Caco-2 (cell line): ENCODE data around the gene SEC14L5. TPM values are rescaled to one million over a fixed set of nuclear protein-coding genes. Genes with fewer than 3 reads are reported as not detected.

Source experiments
- BruUV-seq: library from RNA; stranded (reverse); fragments of 400-500 nt; replicated peaks from 2 replicates; lab custom pipeline; 2021; lab: Mats Ljungman, UMichigan
- CTCF ChIA-PET: fragments of 300-600 bp; sonication (Branson Sonifier 250); formaldehyde crosslinking; loops from one replicate; lab custom pipeline; 2022; ENCODE audit warnings: antibody characterized with exemption; lab: Charles Lee
- POLR2A ChIA-PET: fragments of 300-600 bp; sonication (Branson Sonifier 250); formaldehyde crosslinking; loops from one replicate; lab custom pipeline; 2022; ENCODE audit warnings: antibody characterized with exemption; lab: Charles Lee
- DNase-seq, 2 experiments: peaks; one replicate each; pipeline versions ENCODE4 v3.0.0 to v3.0.0-alpha.2; 2020 to 2022
- H3K27me3 ChIP-seq: replicated peaks from 2 replicates; pipeline ENCODE4 v1.6.0; 2011; ENCODE audit warnings: low read length; ENCODE audit not compliant: control insufficient read depth, insufficient read depth
- H3K36me3 ChIP-seq: 2 replicates; pipeline ENCODE4 v1.5.1; 2011; ENCODE audit warnings: low read length; ENCODE audit not compliant: control insufficient read depth, insufficient read depth
- H3K4me1 ChIP-seq: fragments of 250-450 bp; sonication (Bioruptor Pico); 2 replicates; pipeline ENCODE4 v1.5.1; 2020; ENCODE audit warnings: mild to moderate bottlenecking
- H3K4me3 ChIP-seq: 2 replicates; pipeline ENCODE4 v1.5.1; 2011; ENCODE audit warnings: low read depth, mild to moderate bottlenecking, control low read depth, low read length
- H3K9me3 ChIP-seq: fragments of 250-450 bp; sonication (Bioruptor Pico); 2 replicates; pipeline ENCODE4 v1.5.1; 2020; ENCODE audit warnings: mild to moderate bottlenecking, moderate library complexity
- H3K27ac Mint-ChIP-seq: one replicate; pipeline ENCODE4 v1.8.0; 2022; ENCODE audit warnings: mixed read lengths; ENCODE audit not compliant: unreplicated experiment
- H3K27me3 Mint-ChIP-seq: one replicate; pipeline ENCODE4 v1.8.0; 2022; ENCODE audit warnings: mixed read lengths; ENCODE audit not compliant: insufficient read depth, unreplicated experiment
- H3K36me3 Mint-ChIP-seq: one replicate; pipeline ENCODE4 v1.8.0; 2022; ENCODE audit warnings: mild to moderate bottlenecking, mixed read lengths; ENCODE audit not compliant: insufficient read depth, unreplicated experiment
- H3K4me1 Mint-ChIP-seq: one replicate; pipeline ENCODE4 v1.8.0; 2022; ENCODE audit warnings: low read depth, mixed read lengths; ENCODE audit not compliant: unreplicated experiment
- H3K4me3 Mint-ChIP-seq: one replicate; pipeline ENCODE4 v1.8.0; 2022; ENCODE audit warnings: mild to moderate bottlenecking, moderate library complexity, mixed read lengths; ENCODE audit not compliant: unreplicated experiment
- H3K9me3 Mint-ChIP-seq: one replicate; pipeline ENCODE4 v1.8.0; 2022; ENCODE audit warnings: mixed read lengths; ENCODE audit not compliant: unreplicated experiment
- intact Hi-C: fragments of 100-400 bp; cut with micrococcal nuclease; formaldehyde crosslinking; loops from one replicate; pipeline ENCODE4 v1.10.0; 2022; ENCODE audit not compliant: unreplicated experiment
- total RNA-seq: library from RNA; stranded (reverse); gene quantifications from 2 replicates; pipeline ENCODE4 v1.2.3, GENCODE V29; 2022
- TF ChIP-seq, protein P1 (sequence below), 2 experiments: fragments of 200-600 bp in 1 of 2; IDR thresholded peaks; 1 replicate in 1 of 2; 2 replicates in 1 of 2; pipeline versions ENCODE4 v1.5.1 to v1.8.0; 2011 to 2022; ENCODE audit warnings: antibody characterized with exemption in 1 of 2, control low read depth in 1 of 2, inconsistent platforms in 1 of 2, low read depth in 1 of 2, low read length in 1 of 2, mild to moderate bottlenecking in 1 of 2, moderate library complexity in 1 of 2; ENCODE audit not compliant: insufficient read depth in 1 of 2, severe bottlenecking in 1 of 2, unreplicated experiment in 1 of 2

SEC14L5 gene
- total RNA-seq, 1 experiment from 2014 or later: 0.14 TPM

DNA sequence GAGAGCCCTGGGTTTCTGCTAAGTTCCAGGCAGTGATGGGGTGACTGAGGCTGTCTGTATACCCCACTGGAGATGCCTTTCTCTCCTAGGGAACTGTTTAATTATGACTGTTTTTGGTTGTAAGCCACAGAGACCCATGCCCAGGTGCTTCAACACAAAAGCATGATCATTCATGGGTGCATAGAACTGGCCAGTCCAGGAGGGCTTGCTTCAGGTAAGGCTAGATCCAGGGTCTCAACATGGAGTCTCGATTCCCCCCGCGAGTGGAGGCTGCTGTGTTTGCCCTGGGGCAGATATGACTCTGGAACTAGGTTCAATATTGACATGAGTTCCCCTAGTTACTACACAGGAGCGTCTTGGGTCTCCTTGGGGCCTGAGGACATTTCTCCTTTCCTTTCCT is 57.8 kb downstream of the SEC14L5 start:
- intact Hi-C loops: no loop called here

GRCh38 chr16:5016967-5017677 is 59.0 kb downstream of the SEC14L5 start:
- DNase-seq: no peak
- H3K9me3 ChIP-seq: no peaks in the 10 kb centered on the region; the same call in 1 of the 2 replicates
- no peak overlapping the region for H3K4me3 ChIP-seq
- no TSS peak for BruUV-seq
- no peaks in the 10 kb centered on the region for H3K4me1 ChIP-seq
- POLR2A ChIA-PET: interaction anchor here (0.7 kb wide), 1 partner anchor 24 kb away, joined by 3 read pairs; no protein-coding TSS in a partner anchor
- no peaks in the 10 kb centered on the region for H3K4me1 Mint-ChIP-seq
- TF ChIP-seq, protein P1, sequence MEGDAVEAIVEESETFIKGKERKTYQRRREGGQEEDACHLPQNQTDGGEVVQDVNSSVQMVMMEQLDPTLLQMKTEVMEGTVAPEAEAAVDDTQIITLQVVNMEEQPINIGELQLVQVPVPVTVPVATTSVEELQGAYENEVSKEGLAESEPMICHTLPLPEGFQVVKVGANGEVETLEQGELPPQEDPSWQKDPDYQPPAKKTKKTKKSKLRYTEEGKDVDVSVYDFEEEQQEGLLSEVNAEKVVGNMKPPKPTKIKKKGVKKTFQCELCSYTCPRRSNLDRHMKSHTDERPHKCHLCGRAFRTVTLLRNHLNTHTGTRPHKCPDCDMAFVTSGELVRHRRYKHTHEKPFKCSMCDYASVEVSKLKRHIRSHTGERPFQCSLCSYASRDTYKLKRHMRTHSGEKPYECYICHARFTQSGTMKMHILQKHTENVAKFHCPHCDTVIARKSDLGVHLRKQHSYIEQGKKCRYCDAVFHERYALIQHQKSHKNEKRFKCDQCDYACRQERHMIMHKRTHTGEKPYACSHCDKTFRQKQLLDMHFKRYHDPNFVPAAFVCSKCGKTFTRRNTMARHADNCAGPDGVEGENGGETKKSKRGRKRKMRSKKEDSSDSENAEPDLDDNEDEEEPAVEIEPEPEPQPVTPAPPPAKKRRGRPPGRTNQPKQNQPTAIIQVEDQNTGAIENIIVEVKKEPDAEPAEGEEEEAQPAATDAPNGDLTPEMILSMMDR (IDR thresholded peaks at IDR 0.05; ENCODE audit: insufficient read depth in 1 of 2, low read depth in 1 of 2, low read length in 1 of 2, severe bottlenecking in 1 of 2, unreplicated experiment in 1 of 2): no peak
- intact Hi-C loops: no loop called here
- H3K27me3 ChIP-seq: no peaks in the 10 kb centered on the region
- no peaks in the 10 kb centered on the region for H3K36me3 Mint-ChIP-seq
- no peak overlapping the region for H3K4me3 Mint-ChIP-seq
- H3K27ac Mint-ChIP-seq: no peak overlapping the region
- CTCF ChIA-PET: interaction anchor here (0.7 kb wide), 1 partner anchor 231 kb away, joined by 3 read pairs; no protein-coding TSS in a partner anchor
- H3K9me3 Mint-ChIP-seq: no peaks in the 10 kb centered on the region
- no peaks in the 10 kb centered on the region for H3K27me3 Mint-ChIP-seq
- H3K36me3 ChIP-seq: no peaks in the 10 kb centered on the region

More for the DNA sequence above, 57.8 kb downstream of the SEC14L5 start:
- Histone ChIP-seq H3K27me3 (no peaks in the 10 kb centered on the region), H3K4me3 (no peak overlapping the region), H3K9me3 (no peaks in the 10 kb centered on the region; the same call in 1 of the 2 replicates), H3K4me1 (no peaks in the 10 kb centered on the region), H3K36me3 (no peaks in the 10 kb centered on the region)
- no peaks in the 10 kb centered on the region for H3K9me3 Mint-ChIP-seq
- ChIA-PET CTCF (no interaction called here), POLR2A (no interaction called here)
- no peak overlapping the region for H3K27ac Mint-ChIP-seq
- no peak overlapping the region for H3K4me3 Mint-ChIP-seq
- H3K36me3 Mint-ChIP-seq: no peaks in the 10 kb centered on the region
- H3K27me3 Mint-ChIP-seq: peaks cover 2% of the 10 kb centered on the region
- TF ChIP-seq, protein P1 (IDR thresholded peaks at IDR 0.05; ENCODE audit: insufficient read depth in 1 of 2, low read depth in 1 of 2, low read length in 1 of 2, severe bottlenecking in 1 of 2, unreplicated experiment in 1 of 2): no peak
- BruUV-seq: no TSS peak
- no peaks in the 10 kb centered on the region for H3K4me1 Mint-ChIP-seq
- DNase-seq: no peak

DNA sequence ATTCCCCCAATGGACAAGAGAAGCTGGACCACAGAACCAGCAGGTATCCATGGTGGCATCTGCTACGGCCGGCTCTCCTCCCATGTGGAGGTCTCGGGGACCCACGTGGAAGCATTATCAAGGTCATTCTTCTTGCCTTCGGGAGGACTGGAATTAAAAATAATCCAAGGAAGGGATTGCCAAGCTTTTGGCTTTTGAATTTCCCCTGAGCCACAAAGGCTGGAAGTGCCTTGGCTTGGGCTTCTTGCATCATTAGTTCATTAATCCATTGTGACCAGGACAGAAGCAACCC is 59.5 kb downstream of the SEC14L5 start:
- ChIA-PET CTCF (no interaction called here), POLR2A (no interaction called here)
- TF ChIP-seq, protein P1 (IDR thresholded peaks at IDR 0.05; ENCODE audit: insufficient read depth in 1 of 2, low read depth in 1 of 2, low read length in 1 of 2, severe bottlenecking in 1 of 2, unreplicated experiment in 1 of 2): no peak
- no peaks in the 10 kb centered on the region for H3K36me3 Mint-ChIP-seq
- H3K4me3 ChIP-seq: no peak overlapping the region
- H3K4me1 ChIP-seq: no peaks in the 10 kb centered on the region
- H3K27ac Mint-ChIP-seq: no peak overlapping the region
- H3K27me3 ChIP-seq: no peaks in the 10 kb centered on the region
- BruUV-seq: no TSS peak
- H3K9me3 Mint-ChIP-seq: no peaks in the 10 kb centered on the region
- no peak for DNase-seq
- no peak overlapping the region for H3K4me3 Mint-ChIP-seq
- H3K4me1 Mint-ChIP-seq: no peaks in the 10 kb centered on the region
- no peaks in the 10 kb centered on the region; the same call in 1 of the 2 replicates for H3K9me3 ChIP-seq
- no peaks in the 10 kb centered on the region for H3K36me3 ChIP-seq
- H3K27me3 Mint-ChIP-seq: no peaks in the 10 kb centered on the region
- intact Hi-C loops: no loop called here
